Renal cortex interstitium (tissue), 11 donors: ENCODE measurements around the gene STUB1. TPM values are rescaled to one million over a fixed set of nuclear protein-coding genes. Genes with fewer than 3 reads are reported as not detected.
"Not testable (repeated sequence)": the region's sequence is repeated elsewhere in the genome, so short reads cannot be mapped to it uniquely, and the experiment has no call there.

Experiments
- DNase-seq, 11 donors: peaks; one replicate each; pipeline ENCODE4 v3.0.0-alpha.2; 2013; ENCODE audit warnings: low read depth in 9 of 11, low spot score in 4 of 11; ENCODE audit errors: extremely low read depth in 1 of 11
- polyA plus RNA-seq, 3 donors: library from polyadenylated mRNA; unstranded; fragments of 120-200 nt; gene quantifications; one replicate each; pipeline ENCODE4 v1.2.1, GENCODE V29; 2013; ENCODE audit not compliant: insufficient read length in 3 of 3

The STUB1 gene
- polyA plus RNA-seq, 3 donors: 97.8 to 133 (median 126) TPM

DNA sequence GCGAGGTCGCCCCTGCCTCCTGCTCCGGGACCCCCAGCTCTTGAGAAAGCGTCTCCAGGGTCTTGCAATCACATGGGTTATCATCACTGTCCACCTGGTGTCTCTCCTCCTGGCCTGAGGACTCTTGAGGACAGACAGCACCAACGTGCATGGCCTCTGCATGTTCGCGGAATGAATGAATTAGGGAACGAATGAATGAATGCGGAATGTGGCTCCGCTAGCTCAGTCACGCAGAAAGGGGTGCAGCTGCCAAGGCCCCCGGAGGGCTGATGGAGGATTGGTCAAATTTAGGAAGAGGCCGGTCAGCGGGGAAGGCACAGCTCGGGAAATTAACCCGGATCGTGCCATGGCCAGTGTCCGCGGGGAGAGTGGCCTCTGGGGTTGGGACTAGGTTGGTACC is 22.1 kb downstream of the STUB1 start:
- DNase-seq: no peak

- no peak for DNase-seq
Measured at GRCh38 chr16:703406-703805, 23.2 kb downstream of the STUB1 start.

DNA sequence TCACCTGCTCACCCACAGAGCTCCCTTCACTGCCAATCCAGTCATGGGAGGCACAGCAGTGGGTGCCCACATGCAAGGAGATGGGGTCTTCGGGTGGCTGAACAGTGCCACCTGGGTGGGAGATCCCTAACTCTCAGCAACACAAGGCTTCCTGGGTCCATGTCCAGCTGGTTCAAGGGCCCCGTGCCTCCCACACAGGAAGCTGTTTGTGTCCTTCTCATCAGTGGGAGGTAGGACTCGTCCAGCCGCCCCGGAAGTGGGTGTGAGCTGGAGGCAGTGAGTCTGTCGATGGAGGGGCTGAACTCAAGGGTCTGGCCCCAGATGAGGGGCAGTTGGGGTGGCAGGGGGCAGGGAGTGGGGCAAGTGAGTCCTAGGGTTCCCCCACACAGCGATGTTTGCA is 23.8 kb downstream of the STUB1 start:
- DNase-seq: no peak

GRCh38 chr16:704552-705380 is 24.6 kb downstream of the STUB1 start:
- no peak for DNase-seq

DNA sequence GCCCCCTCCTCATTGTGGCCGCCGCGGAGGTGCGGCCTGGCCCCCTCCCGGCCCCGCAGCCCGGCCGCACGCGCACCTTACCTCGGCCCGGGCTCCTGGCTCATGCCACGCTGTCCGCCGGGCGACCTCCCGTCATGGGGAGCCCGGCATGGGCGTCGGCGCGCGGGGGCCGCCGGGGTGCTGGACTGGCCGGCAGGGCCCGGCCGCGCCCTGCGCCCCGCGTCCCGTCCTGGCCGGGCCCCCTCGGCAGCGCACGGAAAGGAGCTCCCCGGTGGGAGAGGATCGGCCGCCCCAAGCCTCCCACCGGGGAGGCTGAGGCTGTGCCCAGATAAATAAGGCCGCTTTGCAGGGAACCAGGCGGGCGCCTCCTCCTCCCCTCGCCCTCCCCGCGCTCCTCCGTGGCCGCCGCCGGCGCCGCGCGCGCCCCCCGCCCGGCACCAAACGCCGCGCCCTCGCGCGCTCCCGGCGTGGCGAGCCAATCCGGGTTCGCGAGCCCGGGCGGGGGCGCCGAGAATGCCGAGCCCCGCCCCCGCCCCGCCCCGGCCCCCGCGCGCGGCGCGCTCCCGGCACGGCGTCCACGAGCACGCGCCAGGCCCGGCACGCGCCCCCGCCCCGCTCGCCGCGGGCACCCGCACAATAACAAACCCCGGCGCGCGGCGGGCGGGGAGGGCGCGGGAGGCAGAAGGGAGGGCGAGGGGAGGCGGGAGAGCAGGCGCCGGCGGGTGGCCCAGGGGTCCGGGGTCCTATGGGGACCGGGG is 25.4 kb downstream of the STUB1 start, which contains the start of gene FBXL16:
Gene FBXL16 (minus strand): TSS at position 371 of the 758 bp plus-strand sequence. CDS start 8,396 bp downstream, outside the sequence.
- DNase-seq: no peak

- no peak for DNase-seq
Measured at GRCh38 chr16:706189-707061, 26.2 kb downstream of the STUB1 start.

DNA sequence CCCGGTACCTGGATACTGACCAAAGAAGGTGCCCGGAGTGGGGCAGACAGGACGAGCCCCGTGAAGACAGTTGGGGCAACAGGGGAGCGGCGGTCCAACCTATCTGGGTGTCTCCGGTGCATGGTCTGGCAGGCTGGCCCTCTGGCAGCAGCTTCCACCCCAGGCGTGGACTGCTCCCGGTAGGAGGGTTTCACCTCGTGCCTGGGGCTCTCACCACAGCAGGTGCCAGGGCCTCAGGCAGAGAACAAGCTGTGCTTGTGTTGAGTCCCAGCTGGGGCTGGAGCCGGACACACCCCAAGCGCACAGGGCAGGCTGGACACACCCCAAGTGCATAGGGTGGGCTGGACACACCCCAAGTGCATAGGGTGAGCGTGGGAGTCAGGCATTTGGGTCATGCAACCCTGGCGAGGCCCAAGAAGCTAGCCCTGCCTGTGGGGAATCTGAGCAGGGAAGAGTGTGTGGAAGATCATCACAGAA is 26.9 kb downstream of the STUB1 start:
- DNase-seq: no peak

DNA sequence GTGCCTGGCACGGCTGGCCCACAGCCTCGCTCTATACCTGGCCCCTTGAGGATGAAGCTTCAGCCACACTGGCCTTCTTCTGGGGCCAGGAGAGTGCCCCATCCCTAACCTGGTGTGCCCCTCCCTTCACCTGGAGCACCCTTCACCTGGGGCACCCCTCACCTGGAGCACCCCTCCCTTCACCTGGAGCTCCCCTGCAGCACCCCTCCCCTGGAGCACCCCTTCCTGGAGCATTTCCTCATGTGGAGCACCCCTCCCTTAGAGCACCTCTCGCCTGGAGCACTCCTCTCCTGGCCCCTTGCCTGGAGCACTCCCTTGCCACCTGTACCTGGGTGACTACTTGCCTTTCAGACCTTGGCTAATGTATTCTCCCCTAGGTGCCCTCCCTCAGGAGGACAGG is 27.8 kb downstream of the STUB1 start:
- DNase-seq: no peak

DNA sequence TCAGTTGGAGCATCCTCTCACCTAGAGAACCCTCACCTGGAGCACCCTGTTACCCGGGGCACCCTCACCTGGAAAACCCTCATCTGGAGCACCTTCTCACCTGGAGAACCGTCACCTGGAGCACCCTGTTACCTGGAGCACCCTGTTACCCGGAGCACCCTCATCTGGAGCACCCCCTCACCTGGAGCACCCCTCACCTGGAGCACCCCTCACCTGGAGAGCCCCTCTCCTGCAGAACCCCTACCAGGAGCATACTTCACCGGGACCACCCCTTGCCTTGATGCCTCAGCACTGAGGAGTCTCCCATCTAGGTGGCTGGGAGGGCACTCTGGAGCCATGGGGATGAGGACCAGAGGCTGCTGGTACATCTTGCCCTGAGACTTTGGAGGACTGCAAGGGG is 28.7 kb downstream of the STUB1 start:
- DNase-seq: no peak

DNA sequence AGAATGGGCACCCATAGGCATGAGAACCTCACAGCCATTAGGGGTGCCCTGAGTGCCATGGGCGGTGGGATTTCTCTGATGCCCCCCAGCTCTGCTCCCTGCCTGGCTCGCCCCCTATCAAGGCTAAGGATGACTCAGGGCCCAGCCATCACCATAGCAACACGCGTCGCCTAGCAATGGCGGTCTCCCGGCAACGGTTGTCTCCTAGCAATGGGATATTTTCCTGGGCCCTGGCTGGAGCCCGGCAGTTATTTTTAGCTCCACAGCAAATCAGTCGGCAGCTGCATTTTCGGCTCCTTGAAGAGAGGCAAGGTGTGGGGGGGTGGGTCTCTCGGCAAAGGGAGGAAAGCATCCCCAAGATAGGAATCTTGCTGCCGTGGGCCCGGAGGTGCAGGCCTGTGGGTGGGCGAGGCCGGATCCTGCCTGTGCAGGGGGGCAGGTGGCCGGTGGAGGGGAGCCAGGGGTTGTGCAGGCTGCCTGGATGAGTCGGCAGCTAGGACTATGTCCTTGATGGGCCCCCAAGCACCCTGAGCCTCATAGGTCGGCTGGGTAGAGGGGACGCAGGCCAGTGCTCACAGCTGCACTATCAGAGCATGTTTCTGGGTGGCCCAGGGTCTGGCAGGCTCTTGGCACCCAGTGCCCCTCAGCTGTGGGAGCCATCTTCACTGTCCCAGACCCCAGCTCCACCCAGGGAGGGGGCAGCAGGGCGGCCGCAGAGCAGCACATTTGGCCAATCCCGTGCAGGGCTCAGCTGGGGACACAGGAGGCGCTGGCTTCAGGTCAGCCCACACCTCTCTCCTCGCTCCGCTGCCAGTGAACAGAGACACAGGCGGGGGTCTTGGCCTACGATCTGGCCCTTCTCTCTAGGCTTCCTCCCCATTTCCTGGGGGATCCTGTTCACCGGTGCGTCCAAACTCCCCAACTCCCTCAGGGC is 29.6 kb downstream of the STUB1 start:
- peak in 1 of 11 donors; percentile 55 for DNase-seq

DNA sequence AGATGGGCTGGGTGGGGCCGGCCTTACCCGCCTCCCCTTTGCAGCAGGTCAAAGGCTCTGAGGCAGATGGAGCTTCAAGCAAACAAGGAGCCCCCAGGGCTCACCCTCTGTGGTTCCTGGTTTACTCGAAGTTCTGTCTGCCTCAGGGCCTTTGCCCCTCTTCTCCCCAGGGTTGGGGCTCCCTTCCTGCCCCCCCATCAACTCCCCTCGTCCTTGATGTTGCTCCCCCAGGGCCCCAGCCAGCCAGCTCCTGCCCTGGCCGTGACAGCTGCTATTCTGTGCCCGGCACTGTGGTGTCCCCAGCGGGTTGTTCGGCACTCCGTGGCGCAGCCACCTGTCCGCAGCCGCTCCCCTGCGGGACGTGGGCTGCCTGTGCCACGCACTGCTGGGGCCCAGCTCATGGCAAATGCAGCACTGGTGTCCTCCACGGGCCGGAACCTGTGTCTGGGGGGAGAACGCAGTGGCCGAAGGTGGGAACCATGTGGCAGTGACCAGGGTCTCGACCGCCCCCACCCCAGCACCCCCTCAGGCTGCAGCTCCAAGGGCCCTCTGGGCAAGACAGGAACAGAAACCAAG is 30.4 kb downstream of the STUB1 start:
- DNase-seq: no peak

DNA sequence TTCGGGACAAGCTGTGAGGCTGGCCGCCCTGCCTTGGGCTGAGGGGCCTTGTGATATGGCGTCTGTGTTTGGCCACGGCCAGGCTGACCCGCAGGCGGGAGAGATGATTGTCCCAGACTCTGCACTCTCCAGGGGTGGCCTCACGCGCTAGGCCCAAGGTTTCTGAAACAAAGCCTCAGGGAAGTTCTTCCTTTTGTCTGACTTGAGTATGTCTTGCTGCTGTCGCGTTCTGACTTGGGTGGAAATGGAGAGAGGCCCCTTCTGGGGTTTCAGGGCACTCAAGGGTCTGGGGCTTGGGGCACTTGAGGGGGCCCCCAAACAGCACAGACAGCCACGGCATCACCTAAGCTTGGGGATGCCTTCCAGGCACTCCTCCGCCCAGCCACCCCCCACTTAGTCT is 30.9 kb downstream of the STUB1 start:
- DNase-seq: no peak

DNA sequence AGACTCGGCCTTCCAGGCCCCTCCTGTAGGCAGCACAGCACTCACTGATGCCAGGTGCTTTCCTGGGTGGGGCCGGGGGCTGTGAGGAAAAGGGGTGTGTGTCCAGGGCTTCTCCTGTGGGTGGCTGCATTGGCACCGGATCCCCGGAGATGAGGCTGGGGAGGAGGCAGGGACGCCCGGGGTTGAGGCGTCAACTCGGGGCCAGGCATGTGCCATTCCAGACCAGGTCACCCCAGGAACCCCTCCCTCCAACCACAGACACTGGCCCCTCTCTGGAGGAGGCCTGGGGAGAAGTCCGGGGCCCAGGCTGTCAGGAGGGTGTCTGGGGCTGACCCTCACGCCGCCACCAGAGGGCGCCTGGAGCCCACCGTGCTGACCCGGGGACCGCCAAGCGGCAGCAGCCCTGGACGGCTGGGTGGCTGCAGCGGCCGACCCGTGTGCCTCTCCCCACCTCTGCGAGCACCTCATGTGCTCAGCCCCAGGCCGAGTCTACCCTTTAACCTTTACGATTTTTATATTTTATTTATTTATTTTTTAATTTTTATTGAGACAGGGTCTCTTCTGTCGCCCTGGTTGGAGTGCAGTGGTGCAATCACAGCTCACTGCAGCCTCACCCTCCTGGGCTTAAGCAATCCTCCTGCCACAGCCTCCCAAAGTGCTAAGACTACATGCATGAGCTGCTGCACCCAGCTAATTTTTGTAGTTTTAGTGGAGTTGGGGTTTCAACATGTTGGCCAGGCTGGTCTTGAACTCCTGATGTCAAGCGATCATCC is 31.5 kb downstream of the STUB1 start:
- peak in 1 of 11 donors; percentile 64 for DNase-seq

GRCh38 chr16:712740-713250 is 32.6 kb downstream of the STUB1 start:
- not testable (repeated sequence) for DNase-seq

DNA sequence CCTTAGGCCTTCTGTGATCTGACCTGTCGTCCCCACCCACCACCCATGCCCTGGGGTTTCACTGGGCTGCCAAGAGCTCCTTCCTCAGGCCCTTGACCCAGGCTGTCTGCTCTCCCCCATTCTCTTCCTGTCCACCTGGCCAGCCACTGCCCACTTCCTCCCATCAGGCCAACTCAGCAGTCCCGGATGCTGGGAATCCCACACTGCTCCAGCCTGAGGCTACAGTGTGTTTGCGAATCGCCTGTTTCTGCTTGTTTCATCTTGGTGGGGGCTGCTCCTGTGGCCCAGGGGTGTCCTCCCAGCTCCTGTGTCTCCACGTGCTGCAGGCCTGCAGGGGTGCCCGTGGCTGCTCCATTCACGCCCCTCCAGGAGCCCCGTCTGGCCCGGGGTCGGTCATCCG is 33.9 kb downstream of the STUB1 start:
- no peak for DNase-seq

- DNase-seq: peak in 9 of 11 donors; percentile 60 to 88 (median 82)
Measured at GRCh38 chr16:714558-715476, 34.6 kb downstream of the STUB1 start, which contains the start of gene METRN. TSS of gene METRN (plus strand) at chr16:715118. CDS start at chr16:715290, 172 bp downstream.
